22Rv1 (cell line): ENCODE data around the gene BANP.

Experiments
- H3K27ac ChIP-seq: fragments of 450-650 bp; 2 replicates; pipeline ENCODE4 v1.5.1; 2017
- ZFX ChIP-seq: fragments of 450-650 bp; IDR thresholded peaks from 2 replicates; pipeline ENCODE4 v1.6.1; 2017; ENCODE audit warnings: antibody characterized with exemption, borderline replicate concordance
- TF ChIP-seq, protein P1 (sequence below): fragments of 450-650 bp; IDR thresholded peaks from 2 replicates; pipeline ENCODE4 v1.5.1; 2017; ENCODE audit warnings: mild to moderate bottlenecking

Gene BANP

GRCh38 chr16:88058136-88058535 lies 106.9 kb downstream of the BANP start:
- no peak overlapping the region for H3K27ac ChIP-seq
- TF ChIP-seq, protein P1, sequence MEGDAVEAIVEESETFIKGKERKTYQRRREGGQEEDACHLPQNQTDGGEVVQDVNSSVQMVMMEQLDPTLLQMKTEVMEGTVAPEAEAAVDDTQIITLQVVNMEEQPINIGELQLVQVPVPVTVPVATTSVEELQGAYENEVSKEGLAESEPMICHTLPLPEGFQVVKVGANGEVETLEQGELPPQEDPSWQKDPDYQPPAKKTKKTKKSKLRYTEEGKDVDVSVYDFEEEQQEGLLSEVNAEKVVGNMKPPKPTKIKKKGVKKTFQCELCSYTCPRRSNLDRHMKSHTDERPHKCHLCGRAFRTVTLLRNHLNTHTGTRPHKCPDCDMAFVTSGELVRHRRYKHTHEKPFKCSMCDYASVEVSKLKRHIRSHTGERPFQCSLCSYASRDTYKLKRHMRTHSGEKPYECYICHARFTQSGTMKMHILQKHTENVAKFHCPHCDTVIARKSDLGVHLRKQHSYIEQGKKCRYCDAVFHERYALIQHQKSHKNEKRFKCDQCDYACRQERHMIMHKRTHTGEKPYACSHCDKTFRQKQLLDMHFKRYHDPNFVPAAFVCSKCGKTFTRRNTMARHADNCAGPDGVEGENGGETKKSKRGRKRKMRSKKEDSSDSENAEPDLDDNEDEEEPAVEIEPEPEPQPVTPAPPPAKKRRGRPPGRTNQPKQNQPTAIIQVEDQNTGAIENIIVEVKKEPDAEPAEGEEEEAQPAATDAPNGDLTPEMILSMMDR: no peak
- TF ChIP-seq ZFX: no peak

GRCh38 chr16:88058817-88059216 lies 107.6 kb downstream of the BANP start:
- TF ChIP-seq ZFX: no peak
- TF ChIP-seq, protein P1: no peak
- no peak overlapping the region for H3K27ac ChIP-seq

- TF ChIP-seq, protein P1: no peak
- no peak for TF ChIP-seq ZFX
- no peak overlapping the region for H3K27ac ChIP-seq
These were observed 108.6 kb downstream of the BANP start for GRCh38 chr16:88059701-88060386.

DNA sequence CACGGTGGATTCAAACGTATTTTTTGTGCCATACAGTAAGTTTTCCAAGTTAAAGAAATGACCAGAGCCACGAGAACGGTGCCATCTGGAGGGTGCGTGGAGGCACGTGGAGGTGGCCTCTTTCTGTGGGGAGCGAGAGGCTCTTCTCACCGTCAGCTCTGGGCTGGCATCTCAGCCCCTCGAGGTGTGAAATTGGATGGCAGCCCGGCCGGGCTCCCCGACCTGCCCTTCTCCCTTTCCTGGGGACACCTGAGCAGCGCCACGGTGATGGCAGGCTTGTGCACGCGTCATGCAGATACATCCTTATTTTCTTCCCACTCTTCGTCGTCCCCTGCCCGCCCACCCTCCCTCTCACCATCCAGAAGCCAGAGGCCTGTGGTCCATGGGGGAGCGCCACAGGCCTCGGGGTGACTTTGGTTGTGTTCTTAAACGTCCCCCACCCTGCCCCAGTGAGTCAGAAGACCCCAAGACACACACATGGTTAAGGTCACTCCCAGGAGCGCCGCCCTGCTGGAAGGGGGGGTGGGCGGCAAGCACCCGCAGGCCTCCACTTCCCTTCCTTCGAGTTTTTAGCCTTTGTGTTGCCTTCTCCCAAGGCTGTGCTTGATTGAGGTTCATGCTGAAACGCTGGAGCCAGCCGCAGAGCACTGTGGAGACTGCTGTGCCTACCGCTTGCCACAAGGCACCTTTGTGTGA lies 109.4 kb downstream of the BANP start:
- H3K27ac ChIP-seq: no peak overlapping the region
- no peak for TF ChIP-seq ZFX
- TF ChIP-seq, protein P1: peak; percentile 32

GRCh38 chr16:88061346-88062110 lies 110.3 kb downstream of the BANP start:
- TF ChIP-seq, protein P1: no peak
- TF ChIP-seq ZFX: no peak
- H3K27ac ChIP-seq: no peak overlapping the region

GRCh38 chr16:88062341-88063210 lies 111.3 kb downstream of the BANP start:
- H3K27ac ChIP-seq: no peak overlapping the region
- TF ChIP-seq ZFX: no peak
- TF ChIP-seq, protein P1: no peak
